ENCODE measurements around the gene HIGD1A. TPM values are rescaled to one million over a fixed set of nuclear protein-coding genes. Genes with fewer than 3 reads are reported as not detected.

The HIGD1A gene
- polyA plus RNA-seq, 1 donor (not counting 4 experiments of a cell fraction or from before 2014, with no cell fraction given): 443 TPM

DNA sequence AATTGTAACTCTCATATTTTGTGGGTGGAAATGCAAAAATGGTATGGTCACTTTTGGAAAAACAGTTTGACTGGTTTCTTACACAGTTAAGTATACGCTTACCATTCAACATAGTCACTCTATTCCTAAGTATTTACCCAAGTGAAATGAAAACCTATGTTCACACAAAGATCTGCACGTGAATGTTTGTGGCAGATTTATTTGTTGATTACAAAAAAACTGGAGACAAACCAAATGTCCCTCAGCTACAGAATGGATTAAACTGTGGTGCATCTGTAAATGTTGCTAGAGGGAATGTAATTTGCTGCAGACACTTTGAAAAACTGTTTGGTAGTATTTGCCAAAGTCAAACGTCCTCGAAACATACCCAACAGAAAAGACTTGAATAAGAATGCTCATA is 34.3 kb upstream of the HIGD1A start:
- Histone ChIP-seq H2AFZ (ENCODE audit: control insufficient read depth, low read length) (no peak overlapping the region), H3K79me2 (ENCODE audit: control insufficient read depth, insufficient read depth, low read length) (no peaks in the 10 kb centered on the region), H3K27ac (ENCODE audit: control insufficient read depth, insufficient read depth, low read length) (no peak overlapping the region), H3K9me3 (ENCODE audit: control insufficient read depth, low read depth, low read length) (no peaks in the 10 kb centered on the region), H3K4me2 (ENCODE audit: control insufficient read depth, extremely low read depth, insufficient read depth, low read depth, low read length) (no peak overlapping the region), H3K4me1 (ENCODE audit: control insufficient read depth, extremely low read depth, insufficient read depth, low read length) (no peaks in the 10 kb centered on the region), H3K36me3 (ENCODE audit: control insufficient read depth in 2 of 2, extremely low read depth in 1 of 2, insufficient read depth in 2 of 2, low read length in 2 of 2) (no peaks in the 10 kb centered on the region), H3K9me1 (ENCODE audit: control insufficient read depth, extremely low read depth, insufficient read depth, low read length) (no peaks in the 10 kb centered on the region), H3K27me3 (ENCODE audit: control insufficient read depth, extremely low read depth, insufficient read depth, low read length) (no peaks in the 10 kb centered on the region), H4K20me1 (ENCODE audit: control insufficient read depth, extremely low read depth, insufficient read depth, low read length) (no peaks in the 10 kb centered on the region), H3K9ac (ENCODE audit: control insufficient read depth, extremely low read depth, insufficient read depth, low read length) (no peak overlapping the region), H3K4me3 (ENCODE audit: control insufficient read depth in 2 of 3, extremely low read depth in 1 of 3, insufficient read depth in 2 of 3, low read depth in 1 of 3, low read length in 3 of 3) (no peak overlapping the region)
- dilution Hi-C loops (cut with MboI; ENCODE audit: extremely low pct_ligation_motif_present, low sequenced_read_pairs): no loop called here
- no peak for TF ChIP-seq EZH2 (IDR thresholded peaks at IDR 0.05; ENCODE audit: low read length)
- no peak for FAIRE-seq
- no peak for DNase-seq (ENCODE audit: low read depth, low spot score)

DNA sequence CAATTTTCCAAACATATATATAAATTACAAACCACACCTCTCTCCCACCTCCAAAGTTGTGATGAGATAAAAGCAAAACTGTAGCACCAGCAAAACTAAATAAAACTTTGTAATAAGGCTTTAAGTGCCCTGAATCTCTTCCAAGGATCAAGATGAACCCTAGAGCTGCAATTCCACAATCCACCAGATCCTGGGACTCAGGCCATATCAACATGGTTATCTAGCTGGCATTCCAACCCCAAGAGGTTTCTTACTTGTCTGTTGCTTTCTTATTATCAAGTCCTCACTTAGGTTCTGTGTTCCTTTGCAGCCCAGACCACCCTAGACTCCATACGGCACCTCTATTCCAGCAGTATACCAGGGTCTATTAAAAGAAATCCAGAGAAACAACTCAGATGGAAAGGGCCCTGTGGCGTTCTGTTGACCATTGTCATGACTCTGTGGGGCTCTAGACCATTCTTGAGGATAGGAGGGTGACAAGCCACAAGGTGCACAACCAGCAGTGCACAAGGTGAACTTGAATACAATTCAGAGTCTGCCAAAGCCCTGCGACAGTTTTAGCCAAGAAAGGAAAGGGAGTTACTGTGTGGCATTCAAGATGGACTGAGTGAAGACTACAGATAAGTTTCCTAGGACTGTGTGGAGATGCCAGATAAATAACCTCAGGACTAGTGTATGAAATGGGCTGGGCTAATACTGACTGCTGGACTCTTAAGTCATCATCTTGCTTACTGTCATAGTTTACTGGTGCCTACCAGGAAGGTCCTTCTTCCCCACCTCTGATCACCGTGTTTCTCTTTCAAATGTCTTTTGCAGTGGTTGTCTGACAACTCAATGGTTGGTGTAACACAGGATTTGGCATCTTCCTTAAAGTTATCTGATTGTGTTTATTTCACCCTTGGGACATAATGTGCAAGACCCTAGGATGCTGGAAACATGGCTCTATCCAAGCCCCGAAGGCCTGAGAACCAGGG is 32.1 kb upstream of the HIGD1A start:
- DNase-seq (ENCODE audit: low read depth, low spot score) (no peak), FAIRE-seq (no peak)
- no peaks in the 10 kb centered on the region for H4K20me1 ChIP-seq (ENCODE audit: control insufficient read depth, extremely low read depth, insufficient read depth, low read length)
- H3K9me3 ChIP-seq (ENCODE audit: control insufficient read depth, low read depth, low read length): no peaks in the 10 kb centered on the region
- dilution Hi-C loops (cut with MboI; ENCODE audit: extremely low pct_ligation_motif_present, low sequenced_read_pairs): no loop called here
- TF ChIP-seq, protein P1, sequence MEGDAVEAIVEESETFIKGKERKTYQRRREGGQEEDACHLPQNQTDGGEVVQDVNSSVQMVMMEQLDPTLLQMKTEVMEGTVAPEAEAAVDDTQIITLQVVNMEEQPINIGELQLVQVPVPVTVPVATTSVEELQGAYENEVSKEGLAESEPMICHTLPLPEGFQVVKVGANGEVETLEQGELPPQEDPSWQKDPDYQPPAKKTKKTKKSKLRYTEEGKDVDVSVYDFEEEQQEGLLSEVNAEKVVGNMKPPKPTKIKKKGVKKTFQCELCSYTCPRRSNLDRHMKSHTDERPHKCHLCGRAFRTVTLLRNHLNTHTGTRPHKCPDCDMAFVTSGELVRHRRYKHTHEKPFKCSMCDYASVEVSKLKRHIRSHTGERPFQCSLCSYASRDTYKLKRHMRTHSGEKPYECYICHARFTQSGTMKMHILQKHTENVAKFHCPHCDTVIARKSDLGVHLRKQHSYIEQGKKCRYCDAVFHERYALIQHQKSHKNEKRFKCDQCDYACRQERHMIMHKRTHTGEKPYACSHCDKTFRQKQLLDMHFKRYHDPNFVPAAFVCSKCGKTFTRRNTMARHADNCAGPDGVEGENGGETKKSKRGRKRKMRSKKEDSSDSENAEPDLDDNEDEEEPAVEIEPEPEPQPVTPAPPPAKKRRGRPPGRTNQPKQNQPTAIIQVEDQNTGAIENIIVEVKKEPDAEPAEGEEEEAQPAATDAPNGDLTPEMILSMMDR (optimal IDR thresholded peaks at IDR 0.05 in 1 of 3, IDR thresholded peaks at IDR 0.05 in 1 of 3, conservative IDR thresholded peaks at IDR 0.05 in 1 of 3; ENCODE audit: extremely low read depth in 1 of 3, insufficient read depth in 2 of 3, low read length in 3 of 3): peak in 2 of 3 experiments; percentile 7 to 14
- no peak for TF ChIP-seq EZH2 (IDR thresholded peaks at IDR 0.05; ENCODE audit: low read length)
- H3K27me3 ChIP-seq (ENCODE audit: control insufficient read depth, extremely low read depth, insufficient read depth, low read length): no peaks in the 10 kb centered on the region
- H3K9me1 ChIP-seq (ENCODE audit: control insufficient read depth, extremely low read depth, insufficient read depth, low read length): no peaks in the 10 kb centered on the region
- no peaks in the 10 kb centered on the region for H3K4me1 ChIP-seq (ENCODE audit: control insufficient read depth, extremely low read depth, insufficient read depth, low read length)
- H3K79me2 ChIP-seq (ENCODE audit: control insufficient read depth, insufficient read depth, low read length): no peaks in the 10 kb centered on the region
- H3K36me3 ChIP-seq (ENCODE audit: control insufficient read depth in 2 of 2, extremely low read depth in 1 of 2, insufficient read depth in 2 of 2, low read length in 2 of 2): no peaks in the 10 kb centered on the region
- H2AFZ ChIP-seq (ENCODE audit: control insufficient read depth, low read length): no peak overlapping the region
- H3K4me3 ChIP-seq (ENCODE audit: control insufficient read depth in 2 of 3, extremely low read depth in 1 of 3, insufficient read depth in 2 of 3, low read depth in 1 of 3, low read length in 3 of 3): no peak overlapping the region
- H3K9ac ChIP-seq (ENCODE audit: control insufficient read depth, extremely low read depth, insufficient read depth, low read length): no peak overlapping the region
- no peak overlapping the region for H3K4me2 ChIP-seq (ENCODE audit: control insufficient read depth, extremely low read depth, insufficient read depth, low read depth, low read length)
- H3K27ac ChIP-seq (ENCODE audit: control insufficient read depth, insufficient read depth, low read length): no peak overlapping the region
